Activated CD8-positive, alpha-beta T cell treated with anti-CD3 and anti-CD28 coated beads, Interleukin-2, amount 10 ng/mL, durations not matched to agents 7 days and 5 days (primary cell): ENCODE measurements around the gene SNED1. TPM values are rescaled to one million over a fixed set of nuclear protein-coding genes. Genes with fewer than 3 reads are reported as not detected.

Experiments
- ATAC-seq: fragments of 150-1000 bp; cut with Tn5 transposase; one replicate; pipeline ENCODE4 v1.10.0; 2021; ENCODE audit warnings: moderate library complexity
- CTCF ChIA-PET: fragments of 350-600 bp; sonication (Branson Sonifier 250); formaldehyde crosslinking; loops from one replicate; lab custom pipeline; 2021; ENCODE audit warnings: antibody characterized with exemption; lab: Charles Lee
- POLR2A ChIA-PET: fragments of 350-600 bp; sonication (Branson Sonifier 250); formaldehyde crosslinking; loops from one replicate; lab custom pipeline; 2021; ENCODE audit warnings: antibody characterized with exemption; lab: Charles Lee
- DNase-seq: peaks from one replicate; pipeline ENCODE4 v3.0.0-alpha.2; 2020
- H3K27ac Mint-ChIP-seq: one replicate; pipeline ENCODE4 v1.8.0; 2021; ENCODE audit warnings: mild to moderate bottlenecking, mixed read lengths
- H3K27me3 Mint-ChIP-seq: one replicate; pipeline ENCODE4 v1.8.0; 2021; ENCODE audit warnings: low read depth, mixed read lengths
- H3K36me3 Mint-ChIP-seq: one replicate; pipeline ENCODE4 v1.8.0; 2021; ENCODE audit warnings: low read depth, mixed read lengths
- H3K4me1 Mint-ChIP-seq: one replicate; pipeline ENCODE4 v1.8.0; 2021; ENCODE audit warnings: low read depth, mixed read lengths
- H3K4me3 Mint-ChIP-seq: one replicate; pipeline ENCODE4 v1.8.0; 2021; ENCODE audit warnings: mild to moderate bottlenecking, mixed read lengths
- H3K9me3 Mint-ChIP-seq: one replicate; pipeline ENCODE4 v1.8.0; 2022; ENCODE audit warnings: mixed read lengths; ENCODE audit not compliant: insufficient read depth
- total RNA-seq, 2 experiments: library from RNA; stranded (reverse); gene quantifications; one replicate each; pipeline ENCODE4 v1.2.3, GENCODE V29; 2021

Gene SNED1
- total RNA-seq, 2 experiments from 2014 or later = 3.4 to 3.5 TPM

- peaks cover 14% of the 10 kb centered on the region for H3K4me1 Mint-ChIP-seq
- CTCF ChIA-PET = no interaction called here
- peaks cover 18% of the 10 kb centered on the region for H3K36me3 Mint-ChIP-seq
- no peaks in the 10 kb centered on the region for H3K27me3 Mint-ChIP-seq
- no peak overlapping the region for H3K27ac Mint-ChIP-seq
- no peak overlapping the region for H3K4me3 Mint-ChIP-seq
- no peaks in the 10 kb centered on the region for H3K9me3 Mint-ChIP-seq
- no peak for ATAC-seq
- DNase-seq = no peak
- POLR2A ChIA-PET = interaction anchor here (1.6 kb wide), 1 partner anchor 19 kb away, joined by 5 read pairs; no protein-coding TSS in a partner anchor
Observed at GRCh38 chr2:241129086-241129871, 130.9 kb downstream of the SNED1 start.

- no peak overlapping the region for H3K4me3 Mint-ChIP-seq
- H3K9me3 Mint-ChIP-seq = no peaks in the 10 kb centered on the region
- no peak for ATAC-seq
- CTCF ChIA-PET = interaction anchor here (0.6 kb wide), 1 partner anchor 27 kb away, joined by 4 read pairs; no protein-coding TSS in a partner anchor
- no peak for DNase-seq
- H3K36me3 Mint-ChIP-seq = peaks cover 18% of the 10 kb centered on the region
- no peak overlapping the region for H3K27ac Mint-ChIP-seq
- H3K27me3 Mint-ChIP-seq = no peaks in the 10 kb centered on the region
- POLR2A ChIA-PET = no interaction called here
- peaks cover 14% of the 10 kb centered on the region for H3K4me1 Mint-ChIP-seq
Observed at GRCh38 chr2:241130316-241130715, 131.9 kb downstream of the SNED1 start.

DNA sequence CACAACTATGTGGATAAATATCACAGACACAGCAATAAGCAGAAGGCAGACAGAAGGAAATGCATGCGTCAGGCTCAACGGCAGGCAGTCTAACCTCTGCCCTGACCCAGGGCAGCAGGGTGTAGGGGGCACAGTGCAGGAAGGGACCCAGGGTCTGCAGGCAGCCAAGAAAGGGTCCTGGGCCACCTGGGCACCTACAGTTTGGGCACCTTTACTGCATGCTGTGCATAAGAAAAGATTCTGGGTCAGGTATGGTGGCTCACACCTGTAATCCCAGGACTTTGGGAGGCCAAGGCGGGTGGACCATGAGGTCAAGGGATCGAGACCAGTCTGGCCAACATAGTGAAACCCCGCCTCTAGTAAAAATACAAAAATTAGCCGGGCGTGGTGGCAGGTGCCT is 133.1 kb downstream of the SNED1 start:
- Mint-ChIP-seq H3K4me1 (peaks cover 14% of the 10 kb centered on the region), H3K27me3 (no peaks in the 10 kb centered on the region), H3K36me3 (peaks cover 15% of the 10 kb centered on the region), H3K27ac (no peak overlapping the region), H3K4me3 (no peak overlapping the region), H3K9me3 (no peaks in the 10 kb centered on the region)
- CTCF ChIA-PET = interaction anchor here (0.8 kb wide), 1 partner anchor 19 kb away, joined by 3 read pairs; the partner anchor contains the start of gene PPP1R7
- no peak for ATAC-seq
- POLR2A ChIA-PET = no interaction called here
- DNase-seq = no peak

GRCh38 chr2:241132538-241133435 is 134.4 kb downstream of the SNED1 start:
- Mint-ChIP-seq H3K4me3 (no peak overlapping the region), H3K36me3 (peaks cover 15% of the 10 kb centered on the region), H3K27ac (no peak overlapping the region), H3K9me3 (no peaks in the 10 kb centered on the region), H3K4me1 (peaks cover 9% of the 10 kb centered on the region), H3K27me3 (no peaks in the 10 kb centered on the region)
- ChIA-PET CTCF (no interaction called here), POLR2A (interaction anchor here (0.6 kb wide), 2 partner anchors 11 to 19 kb away, joined by 3 read pairs; no protein-coding TSS in a partner anchor)
- ATAC-seq (no peak), DNase-seq (no peak)

DNA sequence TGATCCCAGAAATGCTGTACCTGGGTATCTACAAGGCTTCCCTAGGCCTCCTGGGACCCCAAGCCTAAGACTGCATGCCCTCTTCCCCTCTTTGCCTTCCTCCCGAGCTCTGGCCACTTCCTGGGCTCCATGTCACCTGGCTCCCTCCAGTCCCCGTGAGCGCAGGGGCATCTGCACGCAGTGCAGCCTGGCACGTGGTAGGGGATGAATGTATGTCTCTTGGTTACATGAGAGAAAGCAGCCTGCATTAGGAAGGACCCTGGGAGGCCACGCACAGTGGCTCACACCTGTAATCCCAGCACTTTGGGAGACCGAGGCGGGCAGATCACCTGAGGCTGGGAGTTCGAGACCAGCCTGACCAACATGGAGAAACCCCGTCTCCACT is 135.0 kb downstream of the SNED1 start:
- Mint-ChIP-seq H3K4me3 (no peak overlapping the region), H3K27ac (no peak overlapping the region), H3K36me3 (peaks cover 15% of the 10 kb centered on the region), H3K27me3 (no peaks in the 10 kb centered on the region), H3K9me3 (no peaks in the 10 kb centered on the region), H3K4me1 (peaks cover 4% of the 10 kb centered on the region)
- CTCF ChIA-PET = no interaction called here
- ATAC-seq (no peak), DNase-seq (no peak)
- POLR2A ChIA-PET = interaction anchor here (0.6 kb wide), 1 partner anchor 10 kb away, joined by 3 read pairs; no protein-coding TSS in a partner anchor

DNA sequence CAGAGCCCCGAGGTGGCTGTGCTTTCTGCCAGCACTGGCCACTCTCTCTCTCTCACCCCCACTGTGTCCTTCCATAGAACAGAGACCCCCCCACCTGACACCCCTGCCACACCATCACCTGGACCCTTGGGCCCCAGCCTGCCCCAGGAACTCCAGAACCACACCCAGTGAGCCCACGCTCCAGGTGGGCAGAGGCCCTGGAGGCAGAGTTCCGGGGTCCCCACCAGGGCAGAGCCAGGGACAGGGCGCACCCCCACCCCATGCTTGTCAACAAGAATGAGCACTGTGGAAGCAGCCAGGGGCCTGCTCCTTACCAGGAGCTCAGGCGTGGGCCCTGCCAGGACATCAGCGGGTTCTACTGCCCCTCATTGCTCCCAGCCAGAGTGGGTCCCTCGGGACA is 136.3 kb downstream of the SNED1 start:
- Mint-ChIP-seq H3K9me3 (no peaks in the 10 kb centered on the region), H3K27me3 (no peaks in the 10 kb centered on the region), H3K4me3 (no peak overlapping the region), H3K27ac (no peak overlapping the region), H3K36me3 (peaks cover 11% of the 10 kb centered on the region), H3K4me1 (no peaks in the 10 kb centered on the region)
- ATAC-seq = no peak
- CTCF ChIA-PET = no interaction called here
- no peak for DNase-seq
- POLR2A ChIA-PET = interaction anchor here (0.8 kb wide), 1 partner anchor 17 kb away, joined by 3 read pairs; no protein-coding TSS in a partner anchor

GRCh38 chr2:241135737-241136136 is 137.3 kb downstream of the SNED1 start:
- no peaks in the 10 kb centered on the region for H3K27me3 Mint-ChIP-seq
- ATAC-seq = no peak
- no peak overlapping the region for H3K4me3 Mint-ChIP-seq
- POLR2A ChIA-PET = interaction anchor here (0.6 to 0.8 kb wide), 2 partner anchors 10 to 15 kb away, joined by 3 read pairs; no protein-coding TSS in a partner anchor
- no peaks in the 10 kb centered on the region for H3K9me3 Mint-ChIP-seq
- H3K4me1 Mint-ChIP-seq = no peaks in the 10 kb centered on the region
- H3K36me3 Mint-ChIP-seq = peaks cover 7% of the 10 kb centered on the region
- no peak for DNase-seq
- CTCF ChIA-PET = no interaction called here
- no peak overlapping the region for H3K27ac Mint-ChIP-seq

- POLR2A ChIA-PET = interaction anchor here (0.6 kb wide), 1 partner anchor 10 kb away, joined by 3 read pairs; no protein-coding TSS in a partner anchor
- H3K4me3 Mint-ChIP-seq = no peak overlapping the region
- H3K36me3 Mint-ChIP-seq = peaks cover 7% of the 10 kb centered on the region
- no peak overlapping the region for H3K27ac Mint-ChIP-seq
- DNase-seq (no peak), ATAC-seq (no peak)
- no peaks in the 10 kb centered on the region for H3K27me3 Mint-ChIP-seq
- CTCF ChIA-PET = interaction anchor here (1.0 kb wide), 1 partner anchor 9 kb away, joined by 3 read pairs; no protein-coding TSS in a partner anchor
- no peaks in the 10 kb centered on the region for H3K9me3 Mint-ChIP-seq
- no peaks in the 10 kb centered on the region for H3K4me1 Mint-ChIP-seq
Observed at GRCh38 chr2:241136191-241136590, 137.8 kb downstream of the SNED1 start.

DNA sequence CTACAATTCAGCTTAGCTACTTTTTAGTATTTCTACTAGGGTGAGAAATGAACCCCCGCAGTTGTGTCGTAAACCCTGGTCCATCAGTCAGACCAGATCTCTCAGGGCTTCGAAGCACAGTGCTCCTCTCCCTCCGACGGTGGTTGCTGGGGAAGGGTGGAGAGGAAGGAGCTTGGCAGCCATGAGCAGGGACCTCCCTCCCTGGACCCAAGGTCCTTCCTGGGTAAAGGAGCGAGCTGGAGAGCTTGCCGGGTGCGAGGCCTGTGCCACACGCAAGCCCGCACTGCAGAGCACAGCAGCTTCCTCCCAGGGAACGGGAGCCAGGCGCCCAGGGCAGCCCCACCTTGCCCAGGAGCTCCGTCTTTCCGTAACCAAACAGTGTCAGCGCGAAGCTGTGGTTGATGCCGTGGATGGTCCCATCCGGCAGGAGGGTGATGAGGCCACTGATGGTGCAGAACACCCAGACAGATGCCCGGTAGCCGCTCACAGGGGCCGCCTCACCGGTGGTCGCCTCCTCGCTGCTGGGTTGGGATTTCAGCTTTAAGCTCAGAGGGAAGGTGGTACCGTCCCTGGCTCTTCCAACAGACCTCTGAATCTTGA is 138.3 kb downstream of the SNED1 start:
- CTCF ChIA-PET = interaction anchor here (1.0 kb wide), 1 partner anchor 10 kb away, joined by 3 read pairs; no protein-coding TSS in a partner anchor
- Mint-ChIP-seq H3K36me3 (peaks cover 7% of the 10 kb centered on the region), H3K9me3 (no peaks in the 10 kb centered on the region), H3K4me3 (no peak overlapping the region), H3K27ac (no peak overlapping the region), H3K27me3 (no peaks in the 10 kb centered on the region), H3K4me1 (no peaks in the 10 kb centered on the region)
- ATAC-seq (no peak), DNase-seq (no peak)
- POLR2A ChIA-PET = no interaction called here

DNA sequence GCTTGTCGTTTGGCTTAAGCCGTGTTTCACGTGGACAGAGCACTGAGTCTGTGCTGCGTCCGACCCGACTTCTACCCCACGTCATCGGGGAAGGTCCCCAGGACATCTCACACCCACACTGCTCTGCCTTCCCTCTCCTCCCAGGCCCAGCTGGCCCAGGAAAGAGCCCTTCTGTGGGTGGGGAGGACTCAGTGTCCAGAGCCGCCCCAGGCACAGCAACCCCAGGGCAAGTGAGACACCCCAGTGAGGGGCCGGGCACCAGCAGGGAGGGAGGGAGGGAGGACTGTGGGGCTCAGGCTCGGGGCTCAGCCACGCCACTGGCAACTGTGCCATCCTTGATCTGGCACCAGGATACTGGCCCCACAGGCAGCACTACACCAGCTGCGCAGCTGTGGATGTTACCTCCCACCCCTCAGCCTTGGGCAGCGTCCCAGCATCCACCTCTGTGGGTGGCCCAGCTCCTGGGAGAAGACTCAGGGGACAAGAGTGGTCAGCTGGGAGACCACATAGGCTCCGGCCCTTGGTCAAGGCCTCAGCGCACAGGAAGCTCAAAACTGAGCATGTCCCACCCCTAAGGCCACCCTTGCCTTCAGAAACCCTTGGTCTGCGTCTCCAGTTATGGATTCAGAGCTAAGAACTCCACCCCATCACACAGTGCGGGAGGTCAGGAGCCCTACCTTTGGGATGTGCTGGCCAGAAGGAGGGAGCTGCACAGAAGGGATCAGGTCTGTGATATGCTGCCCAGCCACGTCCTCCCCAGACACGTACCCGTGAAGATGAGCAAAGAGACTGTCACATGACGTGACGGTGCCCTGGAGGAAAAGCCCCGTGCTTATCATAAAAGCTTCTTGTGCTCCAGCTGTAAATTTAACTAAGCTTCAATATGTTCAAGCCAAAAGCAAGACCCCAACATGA is 139.1 kb downstream of the SNED1 start:
- Mint-ChIP-seq H3K4me3 (no peak overlapping the region), H3K4me1 (no peaks in the 10 kb centered on the region), H3K36me3 (peaks cover 6% of the 10 kb centered on the region), H3K27me3 (no peaks in the 10 kb centered on the region), H3K9me3 (no peaks in the 10 kb centered on the region), H3K27ac (no peak overlapping the region)
- ChIA-PET POLR2A (interaction anchor here (1.1 kb wide), 1 partner anchor 12 kb away, joined by 6 read pairs; the partner anchor contains the start of gene PASK), CTCF (interaction anchor here (1.0 kb wide), 1 partner anchor 11 kb away, joined by 3 read pairs; no protein-coding TSS in a partner anchor)
- DNase-seq = no peak
- no peak for ATAC-seq
